ENCODE results near the gene TP53AIP1. TPM values are rescaled to one million over a fixed set of nuclear protein-coding genes. Genes with fewer than 3 reads are reported as not detected.

The TP53AIP1 gene
- total and polyA plus RNA-seq, 2 of the 8 experiments (the other 6 are each of a cell fraction or from before 2014, with no cell fraction given), result 0.03 TPM; not detected in 1

- no peak for TF ChIP-seq CHD7 (IDR thresholded peaks at IDR 0.05; ENCODE audit: insufficient replicate concordance, low read length)
- TF ChIP-seq RBBP5 (IDR thresholded peaks at IDR 0.05; ENCODE audit: borderline replicate concordance, low read depth, low read length), result no peak
- no peak for TF ChIP-seq SIN3A (conservative IDR thresholded peaks at IDR 0.05 in 1 of 2, IDR thresholded peaks at IDR 0.05 in 1 of 2; ENCODE audit: low read depth in 1 of 2, low read length in 2 of 2)
- TF ChIP-seq JUND (IDR thresholded peaks at IDR 0.05; ENCODE audit: low read length), result no peak
- no peak for TF ChIP-seq TCF12 (IDR thresholded peaks at IDR 0.05; ENCODE audit: low read depth, low read length)
These were observed 20.9 kb downstream of the TP53AIP1 start (continued) for GRCh38 chr11:128921793-128922192.

All from H1 (cell line).